Measurements from ENCODE around the gene HBB.

DNA sequence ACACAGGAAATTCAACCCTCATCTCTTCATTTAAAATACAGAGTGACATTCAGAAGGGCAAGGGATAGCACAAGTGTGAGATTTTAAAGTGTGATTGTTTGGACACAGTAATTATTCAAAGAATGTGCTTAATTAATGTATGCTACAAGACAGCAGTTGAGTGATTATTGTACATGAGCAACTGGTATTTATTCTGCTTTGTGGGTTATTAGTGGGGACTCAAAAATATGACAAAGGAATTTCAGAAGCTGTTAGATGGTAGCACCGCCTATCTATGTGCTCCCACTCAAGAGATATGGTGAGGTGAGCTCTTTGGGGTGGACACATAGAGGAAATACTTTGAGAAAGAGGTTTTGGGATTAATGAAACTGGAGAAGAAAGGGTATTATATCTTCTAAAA, 13.2 kb upstream of the HBB start:
- TF ChIP-seq, protein P1, sequence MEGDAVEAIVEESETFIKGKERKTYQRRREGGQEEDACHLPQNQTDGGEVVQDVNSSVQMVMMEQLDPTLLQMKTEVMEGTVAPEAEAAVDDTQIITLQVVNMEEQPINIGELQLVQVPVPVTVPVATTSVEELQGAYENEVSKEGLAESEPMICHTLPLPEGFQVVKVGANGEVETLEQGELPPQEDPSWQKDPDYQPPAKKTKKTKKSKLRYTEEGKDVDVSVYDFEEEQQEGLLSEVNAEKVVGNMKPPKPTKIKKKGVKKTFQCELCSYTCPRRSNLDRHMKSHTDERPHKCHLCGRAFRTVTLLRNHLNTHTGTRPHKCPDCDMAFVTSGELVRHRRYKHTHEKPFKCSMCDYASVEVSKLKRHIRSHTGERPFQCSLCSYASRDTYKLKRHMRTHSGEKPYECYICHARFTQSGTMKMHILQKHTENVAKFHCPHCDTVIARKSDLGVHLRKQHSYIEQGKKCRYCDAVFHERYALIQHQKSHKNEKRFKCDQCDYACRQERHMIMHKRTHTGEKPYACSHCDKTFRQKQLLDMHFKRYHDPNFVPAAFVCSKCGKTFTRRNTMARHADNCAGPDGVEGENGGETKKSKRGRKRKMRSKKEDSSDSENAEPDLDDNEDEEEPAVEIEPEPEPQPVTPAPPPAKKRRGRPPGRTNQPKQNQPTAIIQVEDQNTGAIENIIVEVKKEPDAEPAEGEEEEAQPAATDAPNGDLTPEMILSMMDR (IDR thresholded peaks at IDR 0.05), result no peak
- no peak for TF ChIP-seq POLR2A (IDR thresholded peaks at IDR 0.05)

All from uterus (tissue), 2 donors.